Measurements from ENCODE around the gene FAM117B.
"Not testable (repeated sequence)": the region's sequence is repeated elsewhere in the genome, so short reads cannot be mapped to it uniquely, and the experiment has no call there.

The FAM117B gene

GRCh38 chr2:202639231-202639630 is 4.5 kb downstream of the FAM117B start:
- DNase-seq: no peak

- DNase-seq: no peak
These were observed 7.8 kb downstream of the FAM117B start for GRCh38 chr2:202642567-202642966.

- DNase-seq: no peak
These were observed 8.5 kb downstream of the FAM117B start for GRCh38 chr2:202643012-202643858.

GRCh38 chr2:202652119-202652518 is 17.4 kb downstream of the FAM117B start:
- no peak for DNase-seq

GRCh38 chr2:202653890-202654289 is 19.1 kb downstream of the FAM117B start:
- no peak for DNase-seq

GRCh38 chr2:202657876-202658275 is 23.1 kb downstream of the FAM117B start:
- no peak for DNase-seq

GRCh38 chr2:202660796-202661195 is 26.0 kb downstream of the FAM117B start:
- no peak for DNase-seq

GRCh38 chr2:202669841-202670240 is 35.1 kb downstream of the FAM117B start:
- DNase-seq: no peak

- DNase-seq: peak in 1 of 2 donors; percentile 3
These were observed 36.7 kb downstream of the FAM117B start for GRCh38 chr2:202671317-202672035.

- DNase-seq: not testable (repeated sequence)
These were observed 40.3 kb downstream of the FAM117B start for GRCh38 chr2:202675097-202675496.

GRCh38 chr2:202679980-202680379 is 45.2 kb downstream of the FAM117B start:
- DNase-seq: no peak

- no peak for DNase-seq
These were observed 45.7 kb downstream of the FAM117B start for GRCh38 chr2:202680512-202680911.

- no peak for DNase-seq
These were observed 47.0 kb downstream of the FAM117B start for GRCh38 chr2:202681688-202682205.

- no peak for DNase-seq
These were observed 47.5 kb downstream of the FAM117B start for GRCh38 chr2:202682274-202682673.

GRCh38 chr2:202687276-202687675 is 52.5 kb downstream of the FAM117B start:
- no peak for DNase-seq

GRCh38 chr2:202689459-202689858 is 54.7 kb downstream of the FAM117B start:
- no peak for DNase-seq

- no peak for DNase-seq
These were observed 55.1 kb downstream of the FAM117B start for GRCh38 chr2:202689898-202690297.

- DNase-seq: no peak
These were observed 55.6 kb downstream of the FAM117B start for GRCh38 chr2:202690321-202690900.

GRCh38 chr2:202693503-202693902 is 58.7 kb downstream of the FAM117B start:
- DNase-seq: no peak

GRCh38 chr2:202695166-202695565 is 60.4 kb downstream of the FAM117B start:
- no peak for DNase-seq

- DNase-seq: no peak
These were observed 65.5 kb downstream of the FAM117B start for GRCh38 chr2:202700075-202700901.

- no peak for DNase-seq
These were observed 68.3 kb downstream of the FAM117B start for GRCh38 chr2:202703091-202703490.

GRCh38 chr2:202704248-202704647 is 69.5 kb downstream of the FAM117B start:
- no peak for DNase-seq
